ENCODE results near the gene CD72.

GRCh38 chr9:35564658-35565061 is 53.6 kb downstream of the CD72 start:
- TF ChIP-seq YY1 (IDR thresholded peaks at IDR 0.05; ENCODE audit: low read depth): no peak
- no peak for TF ChIP-seq USF1 (IDR thresholded peaks at IDR 0.05)
